ENCODE measurements around the gene SHMT1.

Gene SHMT1

DNA sequence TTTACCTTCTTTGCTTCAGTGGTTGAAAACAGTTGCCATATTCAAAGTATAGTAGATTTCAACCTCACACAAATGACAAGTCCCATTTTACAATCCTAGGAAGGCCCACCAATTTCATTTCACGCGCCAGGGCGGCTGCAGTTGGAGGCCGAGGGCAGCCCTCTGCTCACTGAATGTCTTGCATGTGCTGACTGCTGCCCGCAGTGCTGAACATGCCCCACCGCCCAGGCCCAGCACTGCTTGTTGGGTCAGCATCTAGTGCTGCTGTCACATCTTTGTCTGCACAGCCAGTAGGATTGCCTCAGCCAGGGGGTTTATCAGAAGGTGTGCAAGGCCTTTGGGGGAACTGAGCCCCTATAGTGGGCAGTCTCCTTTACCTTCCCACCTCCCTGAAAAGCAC lies 36.8 kb downstream of the SHMT1 start:
- Histone ChIP-seq H3K36me3 (ENCODE audit: insufficient read depth, low read length) (peaks cover 13% of the 10 kb centered on the region; the same call in 1 of the 2 replicates), H3K27me3 (ENCODE audit: insufficient read depth, low read length) (no peaks in the 10 kb centered on the region), H3K4me3 (ENCODE audit: low read depth, low read length) (no peak overlapping the region), H2AFZ (ENCODE audit: low read length, unreplicated experiment) (no peak overlapping the region), H3K27ac (ENCODE audit: low read depth, low read length) (no peak overlapping the region), H3K79me2 (ENCODE audit: control insufficient read depth, insufficient read depth, low read length, unreplicated experiment) (peaks cover 12% of the 10 kb centered on the region), H3K4me1 (ENCODE audit: control insufficient read depth, insufficient read depth, low read length, unreplicated experiment) (no peaks in the 10 kb centered on the region)

DNA sequence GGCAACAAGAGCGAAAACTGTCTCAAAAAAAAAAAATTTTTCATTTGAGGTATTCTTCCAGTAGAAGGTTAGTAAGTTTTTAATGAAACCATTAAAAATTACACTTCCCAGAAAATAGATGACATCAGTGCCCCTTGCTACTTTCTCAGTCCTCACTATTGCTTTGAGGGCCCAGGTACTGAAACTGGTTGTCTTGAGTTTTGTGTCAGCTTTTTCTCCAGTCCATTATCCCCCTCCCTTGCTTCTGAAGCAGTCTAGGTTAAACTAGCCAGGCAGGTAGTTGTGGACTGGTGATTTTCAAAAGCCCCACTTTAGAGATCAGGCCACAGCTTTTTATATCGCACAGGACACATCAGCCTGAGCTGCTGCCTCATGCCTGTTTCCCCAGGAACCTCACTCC lies 37.3 kb downstream of the SHMT1 start:
- H2AFZ ChIP-seq (ENCODE audit: low read length, unreplicated experiment), result no peak overlapping the region
- H3K4me1 ChIP-seq (ENCODE audit: control insufficient read depth, insufficient read depth, low read length, unreplicated experiment), result no peaks in the 10 kb centered on the region
- no peak overlapping the region for H3K27ac ChIP-seq (ENCODE audit: low read depth, low read length)
- peaks cover 13% of the 10 kb centered on the region; the same call in 1 of the 2 replicates for H3K36me3 ChIP-seq (ENCODE audit: insufficient read depth, low read length)
- no peak overlapping the region for H3K4me3 ChIP-seq (ENCODE audit: low read depth, low read length)
- no peaks in the 10 kb centered on the region for H3K27me3 ChIP-seq (ENCODE audit: insufficient read depth, low read length)
- H3K79me2 ChIP-seq (ENCODE audit: control insufficient read depth, insufficient read depth, low read length, unreplicated experiment), result peaks cover 12% of the 10 kb centered on the region

GRCh38 chr17:18324140-18325050 lies 39.0 kb downstream of the SHMT1 start:
- H3K4me3 ChIP-seq (ENCODE audit: low read depth, low read length), result no peak overlapping the region
- H3K4me1 ChIP-seq (ENCODE audit: control insufficient read depth, insufficient read depth, low read length, unreplicated experiment), result peaks cover 5% of the 10 kb centered on the region
- no peaks in the 10 kb centered on the region for H3K27me3 ChIP-seq (ENCODE audit: insufficient read depth, low read length)
- peaks cover 13% of the 10 kb centered on the region; the same call in 1 of the 2 replicates for H3K36me3 ChIP-seq (ENCODE audit: insufficient read depth, low read length)
- no peak overlapping the region for H2AFZ ChIP-seq (ENCODE audit: low read length, unreplicated experiment)
- peak overlapping the region; percentile 35; the same call in 1 of the 2 replicates for H3K27ac ChIP-seq (ENCODE audit: low read depth, low read length)
- peaks cover 26% of the 10 kb centered on the region for H3K79me2 ChIP-seq (ENCODE audit: control insufficient read depth, insufficient read depth, low read length, unreplicated experiment)

DNA sequence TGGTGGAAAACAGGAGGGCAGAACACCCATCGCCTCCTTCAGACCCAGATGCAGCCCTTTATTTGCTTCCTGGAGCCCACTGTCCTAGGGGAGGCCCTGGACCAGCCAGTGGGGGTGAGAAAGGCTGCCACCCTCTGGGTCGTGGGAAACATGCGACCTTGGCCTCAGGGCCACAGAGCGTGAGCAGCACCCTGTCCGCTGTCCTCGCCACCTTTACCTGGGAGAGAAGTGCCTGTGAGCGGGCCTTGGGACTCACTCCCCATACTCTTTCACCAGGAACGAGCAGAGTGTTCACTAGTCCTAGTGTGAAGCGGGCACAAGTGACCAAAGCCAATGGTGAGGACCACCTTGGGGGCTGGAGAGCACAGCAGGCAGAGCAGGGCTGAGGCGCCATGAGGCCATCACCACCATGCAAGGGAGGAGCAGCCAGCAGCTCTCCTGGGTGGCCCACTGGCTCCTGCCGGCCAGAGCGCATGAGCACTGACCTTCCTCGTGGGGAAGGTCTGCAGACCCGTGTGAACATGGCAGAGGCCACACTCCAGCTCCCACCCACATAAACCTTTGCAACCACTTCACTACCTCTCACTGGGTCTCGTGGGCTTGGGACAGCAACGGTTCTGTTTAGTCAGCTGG lies 39.7 kb downstream of the SHMT1 start:
- Histone ChIP-seq H2AFZ (ENCODE audit: low read length, unreplicated experiment) (no peak overlapping the region), H3K79me2 (ENCODE audit: control insufficient read depth, insufficient read depth, low read length, unreplicated experiment) (peaks cover 34% of the 10 kb centered on the region), H3K4me3 (ENCODE audit: low read depth, low read length) (no peak overlapping the region), H3K4me1 (ENCODE audit: control insufficient read depth, insufficient read depth, low read length, unreplicated experiment) (peaks cover 13% of the 10 kb centered on the region), H3K27me3 (ENCODE audit: insufficient read depth, low read length) (no peaks in the 10 kb centered on the region), H3K36me3 (ENCODE audit: insufficient read depth, low read length) (peaks cover 13% of the 10 kb centered on the region; the same call in 1 of the 2 replicates), H3K27ac (ENCODE audit: low read depth, low read length) (no peak overlapping the region)

- no peak overlapping the region for H3K27ac ChIP-seq (ENCODE audit: low read depth, low read length)
- H2AFZ ChIP-seq (ENCODE audit: low read length, unreplicated experiment), result no peak overlapping the region
- H3K4me1 ChIP-seq (ENCODE audit: control insufficient read depth, insufficient read depth, low read length, unreplicated experiment), result peaks cover 17% of the 10 kb centered on the region
- H3K4me3 ChIP-seq (ENCODE audit: low read depth, low read length), result no peak overlapping the region
- no peaks in the 10 kb centered on the region for H3K27me3 ChIP-seq (ENCODE audit: insufficient read depth, low read length)
- peaks cover 40% of the 10 kb centered on the region for H3K79me2 ChIP-seq (ENCODE audit: control insufficient read depth, insufficient read depth, low read length, unreplicated experiment)
- H3K36me3 ChIP-seq (ENCODE audit: insufficient read depth, low read length), result peaks cover 14% of the 10 kb centered on the region; the same call in 1 of the 2 replicates
Measured at GRCh38 chr17:18323007-18323406, 40.3 kb downstream of the SHMT1 start.

- no peak overlapping the region for H3K27ac ChIP-seq (ENCODE audit: low read depth, low read length)
- H2AFZ ChIP-seq (ENCODE audit: low read length, unreplicated experiment), result no peak overlapping the region
- peaks cover 45% of the 10 kb centered on the region for H3K79me2 ChIP-seq (ENCODE audit: control insufficient read depth, insufficient read depth, low read length, unreplicated experiment)
- H3K36me3 ChIP-seq (ENCODE audit: insufficient read depth, low read length), result peaks cover 18% of the 10 kb centered on the region; the same call in 1 of the 2 replicates
- no peak overlapping the region for H3K4me3 ChIP-seq (ENCODE audit: low read depth, low read length)
- no peaks in the 10 kb centered on the region for H3K27me3 ChIP-seq (ENCODE audit: insufficient read depth, low read length)
- peaks cover 22% of the 10 kb centered on the region for H3K4me1 ChIP-seq (ENCODE audit: control insufficient read depth, insufficient read depth, low read length, unreplicated experiment)
Measured at GRCh38 chr17:18322522-18322921, 40.8 kb downstream of the SHMT1 start.

- no peak overlapping the region for H3K27ac ChIP-seq (ENCODE audit: low read depth, low read length)
- H3K4me1 ChIP-seq (ENCODE audit: control insufficient read depth, insufficient read depth, low read length, unreplicated experiment), result peaks cover 34% of the 10 kb centered on the region
- no peak overlapping the region for H3K4me3 ChIP-seq (ENCODE audit: low read depth, low read length)
- no peak overlapping the region for H2AFZ ChIP-seq (ENCODE audit: low read length, unreplicated experiment)
- H3K36me3 ChIP-seq (ENCODE audit: insufficient read depth, low read length), result peaks cover 26% of the 10 kb centered on the region; the same call in 1 of the 2 replicates
- H3K27me3 ChIP-seq (ENCODE audit: insufficient read depth, low read length), result no peaks in the 10 kb centered on the region
- peaks cover 57% of the 10 kb centered on the region for H3K79me2 ChIP-seq (ENCODE audit: control insufficient read depth, insufficient read depth, low read length, unreplicated experiment)
Measured at GRCh38 chr17:18321309-18321708, 42.0 kb downstream of the SHMT1 start.

GRCh38 chr17:18320301-18320700 lies 43.0 kb downstream of the SHMT1 start:
- no peak overlapping the region for H3K27ac ChIP-seq (ENCODE audit: low read depth, low read length)
- H3K4me3 ChIP-seq (ENCODE audit: low read depth, low read length), result peak overlapping the region; percentile 35; the same call in 1 of the 2 replicates
- peaks cover 40% of the 10 kb centered on the region for H3K4me1 ChIP-seq (ENCODE audit: control insufficient read depth, insufficient read depth, low read length, unreplicated experiment)
- peaks cover 25% of the 10 kb centered on the region; the same call in 1 of the 2 replicates for H3K36me3 ChIP-seq (ENCODE audit: insufficient read depth, low read length)
- no peaks in the 10 kb centered on the region for H3K27me3 ChIP-seq (ENCODE audit: insufficient read depth, low read length)
- H3K79me2 ChIP-seq (ENCODE audit: control insufficient read depth, insufficient read depth, low read length, unreplicated experiment), result peaks cover 67% of the 10 kb centered on the region
- no peak overlapping the region for H2AFZ ChIP-seq (ENCODE audit: low read length, unreplicated experiment)

- Histone ChIP-seq H3K4me1 (ENCODE audit: control insufficient read depth, insufficient read depth, low read length, unreplicated experiment) (peaks cover 40% of the 10 kb centered on the region), H3K27me3 (ENCODE audit: insufficient read depth, low read length) (no peaks in the 10 kb centered on the region), H2AFZ (ENCODE audit: low read length, unreplicated experiment) (no peak overlapping the region), H3K79me2 (ENCODE audit: control insufficient read depth, insufficient read depth, low read length, unreplicated experiment) (peaks cover 67% of the 10 kb centered on the region), H3K36me3 (ENCODE audit: insufficient read depth, low read length) (peaks cover 19% of the 10 kb centered on the region; the same call in 1 of the 2 replicates), H3K27ac (ENCODE audit: low read depth, low read length) (no peak overlapping the region), H3K4me3 (ENCODE audit: low read depth, low read length) (peak overlapping the region; percentile 49)
Measured at GRCh38 chr17:18319604-18320256, 43.6 kb downstream of the SHMT1 start.

DNA sequence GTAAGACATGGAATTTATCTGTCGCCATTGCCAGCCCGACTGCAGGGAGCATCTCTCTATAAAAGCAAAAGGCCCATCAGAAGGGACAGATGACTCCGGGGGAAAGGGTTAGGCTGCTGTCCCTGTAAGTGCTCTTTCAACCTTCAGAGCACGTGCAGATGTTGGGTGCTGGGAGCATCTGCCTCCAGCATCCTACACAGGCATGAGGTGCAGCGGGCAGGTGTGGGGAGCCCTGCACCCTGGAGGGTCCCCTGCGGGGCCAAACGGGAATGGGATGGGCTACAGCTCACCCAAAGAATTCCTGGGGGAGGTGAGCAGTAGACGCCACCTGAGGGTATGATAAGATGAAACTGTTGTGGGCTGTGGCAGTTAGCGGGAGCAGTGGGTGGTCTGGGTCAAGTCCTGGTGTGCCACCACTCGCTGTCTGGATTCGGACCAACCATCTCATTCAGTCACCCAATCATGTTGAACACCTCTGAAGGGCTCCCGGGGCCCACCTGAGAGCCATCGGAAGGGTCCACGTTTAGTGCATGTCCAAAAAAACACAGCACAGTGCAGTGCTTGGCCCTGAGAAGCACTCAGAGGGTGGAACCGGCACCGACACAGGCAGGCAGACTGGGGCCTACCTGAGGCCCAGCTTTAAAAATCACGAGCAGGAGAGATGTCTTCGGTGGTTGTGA lies 44.4 kb downstream of the SHMT1 start:
- Histone ChIP-seq H3K4me1 (ENCODE audit: control insufficient read depth, insufficient read depth, low read length, unreplicated experiment) (peaks cover 40% of the 10 kb centered on the region), H2AFZ (ENCODE audit: low read length, unreplicated experiment) (no peak overlapping the region), H3K36me3 (ENCODE audit: insufficient read depth, low read length) (peaks cover 17% of the 10 kb centered on the region; the same call in 1 of the 2 replicates), H3K4me3 (ENCODE audit: low read depth, low read length) (peak overlapping the region; percentile 49), H3K27me3 (ENCODE audit: insufficient read depth, low read length) (no peaks in the 10 kb centered on the region), H3K27ac (ENCODE audit: low read depth, low read length) (no peak overlapping the region), H3K79me2 (ENCODE audit: control insufficient read depth, insufficient read depth, low read length, unreplicated experiment) (peaks cover 74% of the 10 kb centered on the region)

Data from ACC112 (cell line).